ENCODE measurements around the gene NRP2. TPM values are rescaled to one million over a fixed set of nuclear protein-coding genes. Genes with fewer than 3 reads are reported as not detected.

Gene NRP2
- total RNA-seq, 4 donors from 2014 or later, result 35.9 to 156 (median 114) TPM

DNA sequence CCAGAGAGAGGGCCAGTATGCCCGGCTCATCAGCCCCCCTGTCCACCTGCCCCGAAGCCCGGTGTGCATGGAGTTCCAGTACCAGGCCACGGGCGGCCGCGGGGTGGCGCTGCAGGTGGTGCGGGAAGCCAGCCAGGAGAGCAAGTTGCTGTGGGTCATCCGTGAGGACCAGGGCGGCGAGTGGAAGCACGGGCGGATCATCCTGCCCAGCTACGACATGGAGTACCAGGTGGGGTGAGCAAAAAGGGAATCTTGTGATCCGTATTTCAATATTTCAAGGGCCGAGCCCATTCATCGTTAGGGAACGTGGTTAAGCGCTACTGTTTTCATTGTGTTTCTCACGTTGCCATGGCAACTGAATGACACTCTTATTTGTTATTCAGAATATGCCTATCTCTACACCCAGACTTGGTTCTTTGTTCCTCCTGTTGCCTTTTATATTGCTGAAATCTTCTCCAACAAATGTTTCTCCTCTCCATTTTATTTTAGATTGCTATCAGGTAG lies 81.5 kb downstream of the NRP2 start:
- no peaks in the 10 kb centered on the region for H3K27me3 ChIP-seq
- DNase-seq, result peak; percentile 58 to 60
- no peaks in the 10 kb centered on the region for H3K9me3 ChIP-seq
- H3K4me1 ChIP-seq, result peaks cover 0 to 3% of the 10 kb centered on the region in 2 donors
- TF ChIP-seq, protein P1, sequence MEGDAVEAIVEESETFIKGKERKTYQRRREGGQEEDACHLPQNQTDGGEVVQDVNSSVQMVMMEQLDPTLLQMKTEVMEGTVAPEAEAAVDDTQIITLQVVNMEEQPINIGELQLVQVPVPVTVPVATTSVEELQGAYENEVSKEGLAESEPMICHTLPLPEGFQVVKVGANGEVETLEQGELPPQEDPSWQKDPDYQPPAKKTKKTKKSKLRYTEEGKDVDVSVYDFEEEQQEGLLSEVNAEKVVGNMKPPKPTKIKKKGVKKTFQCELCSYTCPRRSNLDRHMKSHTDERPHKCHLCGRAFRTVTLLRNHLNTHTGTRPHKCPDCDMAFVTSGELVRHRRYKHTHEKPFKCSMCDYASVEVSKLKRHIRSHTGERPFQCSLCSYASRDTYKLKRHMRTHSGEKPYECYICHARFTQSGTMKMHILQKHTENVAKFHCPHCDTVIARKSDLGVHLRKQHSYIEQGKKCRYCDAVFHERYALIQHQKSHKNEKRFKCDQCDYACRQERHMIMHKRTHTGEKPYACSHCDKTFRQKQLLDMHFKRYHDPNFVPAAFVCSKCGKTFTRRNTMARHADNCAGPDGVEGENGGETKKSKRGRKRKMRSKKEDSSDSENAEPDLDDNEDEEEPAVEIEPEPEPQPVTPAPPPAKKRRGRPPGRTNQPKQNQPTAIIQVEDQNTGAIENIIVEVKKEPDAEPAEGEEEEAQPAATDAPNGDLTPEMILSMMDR (IDR thresholded peaks at IDR 0.05), result peak; percentile 34 to 46 (median 42)
- no peak for TF ChIP-seq POLR2A (IDR thresholded peaks at IDR 0.05)
- no peaks in the 10 kb centered on the region for H3K36me3 ChIP-seq
- peak overlapping the region; percentile 80 to 89 for H3K27ac ChIP-seq
- H3K4me3 ChIP-seq, result no peak overlapping the region
- intact Hi-C loops (cut with DNase I; ENCODE audit: low total_unique reads), result loop anchor here (10.0 kb wide), 1 partner anchor 121 kb away; no protein-coding TSS in a partner anchor

DNA sequence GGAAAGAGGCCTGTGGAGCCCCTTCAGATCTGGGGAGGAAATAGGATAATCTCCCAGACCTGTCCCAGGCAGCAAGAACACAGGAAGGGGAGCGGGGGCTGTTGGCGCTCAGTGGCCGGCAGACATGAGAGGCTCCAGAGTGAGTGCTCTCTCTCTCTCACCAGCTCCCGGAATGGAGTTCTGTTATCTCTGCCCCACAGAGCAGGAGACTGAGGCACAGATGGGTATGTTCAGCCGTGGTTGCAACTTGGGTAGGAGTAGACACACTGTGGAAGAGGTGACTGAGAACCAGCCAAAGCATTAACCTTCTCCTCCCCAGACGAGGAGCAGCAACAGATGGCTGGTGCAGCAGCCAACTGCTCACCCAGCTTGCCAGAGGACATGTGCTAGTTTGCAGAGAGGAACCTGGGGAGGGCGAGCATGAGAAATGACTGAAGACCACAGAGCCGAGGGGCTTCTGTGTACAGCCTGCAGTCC lies 82.0 kb downstream of the NRP2 start:
- Histone ChIP-seq H3K4me3 (no peak overlapping the region), H3K27me3 (no peaks in the 10 kb centered on the region), H3K4me1 (peaks cover 0 to 7% of the 10 kb centered on the region in 2 donors), H3K36me3 (no peaks in the 10 kb centered on the region), H3K27ac (peak overlapping the region; percentile 80 to 89), H3K9me3 (no peaks in the 10 kb centered on the region)
- intact Hi-C loops (cut with DNase I; ENCODE audit: low total_unique reads), result loop anchor here (10.0 kb wide), 1 partner anchor 120 kb away; no protein-coding TSS in a partner anchor
- no peak for TF ChIP-seq POLR2A (IDR thresholded peaks at IDR 0.05)
- TF ChIP-seq, protein P1 (IDR thresholded peaks at IDR 0.05), result no peak
- no peak for DNase-seq

DNA sequence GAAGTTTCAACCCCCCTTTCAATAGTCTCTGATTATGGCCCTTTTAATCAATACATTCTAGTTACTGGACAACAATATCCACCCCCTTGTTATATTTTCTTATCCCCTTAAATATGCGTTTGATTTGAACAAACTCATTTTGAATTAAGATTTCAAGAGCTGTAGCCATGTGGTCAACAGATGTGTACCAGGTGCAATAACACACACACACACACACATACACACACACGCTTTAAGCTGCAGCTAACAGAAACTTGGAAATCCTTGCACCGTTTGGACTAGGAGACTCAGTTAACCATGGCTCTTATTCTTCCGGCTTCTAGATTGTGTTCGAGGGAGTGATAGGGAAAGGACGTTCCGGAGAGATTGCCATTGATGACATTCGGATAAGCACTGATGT lies 82.8 kb downstream of the NRP2 start:
- TF ChIP-seq, protein P1 (IDR thresholded peaks at IDR 0.05), result no peak
- TF ChIP-seq POLR2A (IDR thresholded peaks at IDR 0.05), result no peak
- Histone ChIP-seq H3K36me3 (no peaks in the 10 kb centered on the region), H3K27me3 (no peaks in the 10 kb centered on the region), H3K4me3 (no peak overlapping the region), H3K27ac (peak overlapping the region; percentile 80 to 89), H3K9me3 (no peaks in the 10 kb centered on the region), H3K4me1 (peaks cover 0 to 10% of the 10 kb centered on the region in 2 donors)
- intact Hi-C loops (cut with DNase I; ENCODE audit: low total_unique reads), result loop anchor here (10.0 kb wide), 1 partner anchor 120 kb away; no protein-coding TSS in a partner anchor
- DNase-seq, result no peak

DNA sequence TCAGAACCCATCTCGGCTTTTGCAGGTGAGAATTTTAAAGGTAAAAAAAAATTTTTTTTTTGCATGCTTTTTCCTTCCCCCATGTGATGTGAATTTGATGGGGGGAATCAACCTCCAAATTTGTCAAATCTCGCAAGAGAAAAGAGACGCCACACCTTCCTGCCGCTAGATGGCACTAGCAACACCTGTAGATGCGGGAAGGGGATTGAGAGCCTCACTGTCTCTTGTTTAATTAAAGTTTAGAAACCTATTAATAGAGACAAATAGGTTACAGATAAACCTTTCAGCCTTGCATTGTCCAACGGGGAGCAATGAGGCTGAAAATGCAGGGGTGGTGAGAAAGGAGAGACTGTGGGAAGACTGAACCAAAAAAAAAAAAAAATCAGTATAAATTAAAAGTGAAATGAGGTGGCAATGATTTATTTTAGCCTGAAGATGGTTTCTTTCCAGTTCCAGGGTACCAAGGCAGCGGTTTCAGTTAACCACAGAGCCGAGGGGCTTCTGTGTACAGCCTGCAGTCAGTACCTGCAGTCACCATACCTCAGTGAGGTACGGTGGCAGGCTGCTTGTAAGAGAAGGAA lies 84.6 kb downstream of the NRP2 start:
- Histone ChIP-seq H3K4me3 (no peak overlapping the region), H3K4me1 (peaks cover 0 to 10% of the 10 kb centered on the region in 2 donors), H3K36me3 (no peaks in the 10 kb centered on the region), H3K9me3 (no peaks in the 10 kb centered on the region), H3K27me3 (no peaks in the 10 kb centered on the region), H3K27ac (peak overlapping the region; percentile 66 to 89)
- intact Hi-C loops (cut with DNase I; ENCODE audit: low total_unique reads), result loop anchor here (10.0 kb wide), 1 partner anchor 118 kb away; no protein-coding TSS in a partner anchor
- DNase-seq, result peak; percentile 71 to 82
- TF ChIP-seq POLR2A (IDR thresholded peaks at IDR 0.05), result no peak
- TF ChIP-seq, protein P1 (IDR thresholded peaks at IDR 0.05), result peak; percentile 69 to 89 (median 84)

DNA sequence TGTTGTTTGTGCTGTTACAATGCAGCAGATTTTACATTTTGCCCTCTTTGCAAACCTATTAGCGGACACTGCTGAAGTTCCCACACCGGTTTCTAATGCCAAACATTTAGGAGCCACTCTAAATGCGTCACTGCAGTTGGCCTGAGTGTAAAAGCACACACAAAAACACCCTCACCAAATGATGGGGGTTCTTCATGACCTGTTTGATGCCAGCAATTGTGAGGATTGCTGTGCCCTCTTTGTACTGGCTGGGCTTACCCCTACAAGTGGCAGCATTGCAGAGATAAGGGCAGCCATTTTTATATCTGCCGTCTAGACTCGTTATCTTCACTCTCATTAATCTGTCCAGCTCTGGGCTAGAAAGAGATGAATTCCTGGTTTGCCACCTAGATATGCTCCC lies 85.3 kb downstream of the NRP2 start:
- Histone ChIP-seq H3K9me3 (no peaks in the 10 kb centered on the region), H3K4me3 (no peak overlapping the region), H3K4me1 (peaks cover 0 to 10% of the 10 kb centered on the region in 2 donors), H3K27me3 (no peaks in the 10 kb centered on the region), H3K36me3 (no peaks in the 10 kb centered on the region), H3K27ac (peak overlapping the region; percentile 66 to 89)
- TF ChIP-seq, protein P1 (IDR thresholded peaks at IDR 0.05), result no peak
- no peak for TF ChIP-seq POLR2A (IDR thresholded peaks at IDR 0.05)
- DNase-seq, result no peak
- intact Hi-C loops (cut with DNase I; ENCODE audit: low total_unique reads), result loop anchor here (10.0 kb wide), 1 partner anchor 117 kb away; no protein-coding TSS in a partner anchor
